SU-DHL-6 (cell line): ENCODE data around the gene INSR.
"Not testable (repeated sequence)": the region's sequence is repeated elsewhere in the genome, so short reads cannot be mapped to it uniquely, and the experiment has no call there.

Experiments used
- H2AFZ ChIP-seq: fragments of 200-600 bp; sonication (generic); 2 replicates; pipeline ENCODE4 v1.6.1; 2014; ENCODE audit warnings: low read depth, mild to moderate bottlenecking, moderate library complexity, mixed read lengths, antibody characterized with exemption, low read length; ENCODE audit not compliant: severe bottlenecking
- H3F3A ChIP-seq: fragments of 200-600 bp; shearing (Covaris generic); 2 replicates; pipeline ENCODE4 v1.6.0; 2016; ENCODE audit warnings: antibody characterized with exemption, mild to moderate bottlenecking; ENCODE audit not compliant: insufficient read depth
- H3K27ac ChIP-seq: fragments of 200-600 bp; sonication (generic); 2 replicates; pipeline ENCODE4 v1.5.1; 2016; ENCODE audit warnings: low read depth, mild to moderate bottlenecking, low read length, moderate library complexity, mixed read lengths
- H3K27me3 ChIP-seq: fragments of 200-600 bp; sonication (generic), shearing (Covaris generic); 2 replicates; pipeline ENCODE4 v1.6.0; 2014; ENCODE audit warnings: mild to moderate bottlenecking, low read length
- H3K36me3 ChIP-seq: fragments of 200-600 bp; sonication (generic); 2 replicates; pipeline ENCODE4 v1.6.1; 2014; ENCODE audit warnings: mild to moderate bottlenecking, low read length, mixed read lengths
- H3K4me2 ChIP-seq: fragments of 300-600, 200-600 bp; shearing (Covaris generic), sonication (generic); 2 replicates; pipeline ENCODE4 v1.6.0; 2014; ENCODE audit warnings: low read length, low read depth, mild to moderate bottlenecking; ENCODE audit not compliant: poor library complexity, severe bottlenecking
- H3K4me3 ChIP-seq: fragments of 200-600 bp; sonication (generic); 2 replicates; pipeline ENCODE4 v1.5.1; 2014; ENCODE audit warnings: antibody characterized with exemption, low read length, mild to moderate bottlenecking, mixed read lengths; ENCODE audit not compliant: insufficient read depth, poor library complexity, severe bottlenecking
- H3K79me2 ChIP-seq: fragments of 200-600 bp; sonication (generic); 2 replicates; pipeline ENCODE4 v1.6.1; 2014; ENCODE audit warnings: mild to moderate bottlenecking, low read length, moderate library complexity; ENCODE audit not compliant: insufficient read depth
- H3K9ac ChIP-seq: fragments of 200-600 bp; sonication (generic); 2 replicates; pipeline ENCODE4 v1.7.0; 2014; ENCODE audit warnings: mild to moderate bottlenecking, low read length
- H3K9me2 ChIP-seq: fragments of 200-600 bp; sonication (generic); replicated peaks from 2 replicates; pipeline ENCODE4 v1.6.1; 2014; ENCODE audit warnings: low read length; ENCODE audit not compliant: insufficient read depth
- H3K9me3 ChIP-seq: fragments of 200-600 bp; sonication (generic); 2 replicates; pipeline ENCODE4 v1.6.1; 2014; ENCODE audit warnings: low read length, mixed read lengths; ENCODE audit not compliant: insufficient read depth
- H4K20me1 ChIP-seq: fragments of 200-600 bp; sonication (generic); 2 replicates; pipeline ENCODE4 v1.6.1; 2014; ENCODE audit warnings: low read depth, mild to moderate bottlenecking, antibody characterized with exemption, low read length, moderate library complexity, mixed read lengths
- CTCF ChIP-seq: fragments of 200-600 bp; sonication (generic); IDR thresholded peaks from one replicate; pipeline ENCODE4 v1.5.1; 2017; ENCODE audit warnings: antibody characterized with exemption, mild to moderate bottlenecking, low read length, moderate library complexity; ENCODE audit not compliant: insufficient read depth, poor library complexity, severe bottlenecking
- EZH2phosphoT487 ChIP-seq: fragments of 200-600 bp; sonication (generic), shearing (Covaris generic); conservative IDR thresholded peaks from 2 replicates; pipeline ENCODE4 v1.6.1; 2018; ENCODE audit warnings: mild to moderate bottlenecking, antibody characterized with exemption, low read length, moderate library complexity, mixed read lengths

Gene INSR

DNA sequence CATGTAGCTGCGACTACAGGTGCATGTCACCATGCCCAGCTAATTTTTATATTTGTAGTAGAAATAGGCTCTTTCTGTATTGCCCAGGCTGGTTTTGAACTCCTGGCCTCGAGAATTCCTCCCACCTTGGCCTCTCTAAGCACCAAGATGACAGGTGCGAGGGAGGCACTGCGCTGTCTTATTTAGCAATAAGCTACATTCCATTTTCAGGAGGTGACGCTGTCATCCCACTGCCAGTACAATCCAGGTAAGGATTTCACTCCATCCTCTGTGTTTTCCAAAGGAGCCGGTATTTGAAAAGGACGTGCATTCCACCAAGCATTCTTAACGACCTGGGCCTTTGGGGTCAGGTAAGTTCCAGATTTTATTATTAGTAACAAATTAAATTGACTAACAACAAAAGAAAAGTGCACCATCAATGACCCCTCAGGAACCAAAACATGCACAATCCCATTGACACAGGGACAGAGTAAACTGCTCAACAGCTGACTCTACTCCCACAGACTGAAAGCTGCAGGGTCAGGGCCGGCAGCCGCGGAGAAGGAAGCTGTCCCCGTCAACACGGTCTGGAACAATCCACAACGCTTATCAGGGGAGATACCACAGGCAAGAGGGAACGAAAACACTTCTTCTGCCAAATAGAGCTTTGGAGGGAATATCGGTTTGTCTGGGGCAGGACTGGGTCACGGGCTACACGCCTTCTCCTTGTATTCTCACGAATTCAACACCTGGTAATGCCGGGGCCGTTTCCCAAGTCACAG lies 82.8 kb downstream of the INSR start:
- Histone ChIP-seq H3K27ac (no peak overlapping the region), H3K4me3 (no peak overlapping the region), H3F3A (peaks cover 4% of the 10 kb centered on the region), H3K9ac (no peak overlapping the region), H3K4me2 (no peak overlapping the region), H3K9me3 (no peaks in the 10 kb centered on the region), H3K9me2 (no peaks in the 10 kb centered on the region), H4K20me1 (no peaks in the 10 kb centered on the region), H2AFZ (no peak overlapping the region), H3K79me2 (peaks cover 86% of the 10 kb centered on the region), H3K27me3 (no peaks in the 10 kb centered on the region), H3K36me3 (no peaks in the 10 kb centered on the region)
- TF ChIP-seq CTCF (no peak), EZH2phosphoT487 (no peak)

GRCh38 chr19:7210359-7210758 lies 83.9 kb downstream of the INSR start:
- Histone ChIP-seq H3K27ac (no peak overlapping the region), H3K4me3 (no peak overlapping the region), H3K79me2 (peaks cover 93% of the 10 kb centered on the region), H3K4me2 (no peak overlapping the region), H3K27me3 (no peaks in the 10 kb centered on the region), H2AFZ (no peak overlapping the region), H3F3A (peaks cover 4% of the 10 kb centered on the region), H3K9ac (no peak overlapping the region), H3K36me3 (no peaks in the 10 kb centered on the region), H3K9me3 (no peaks in the 10 kb centered on the region), H3K9me2 (no peaks in the 10 kb centered on the region), H4K20me1 (no peaks in the 10 kb centered on the region)
- TF ChIP-seq CTCF, result no peak
- TF ChIP-seq EZH2phosphoT487, result no peak

DNA sequence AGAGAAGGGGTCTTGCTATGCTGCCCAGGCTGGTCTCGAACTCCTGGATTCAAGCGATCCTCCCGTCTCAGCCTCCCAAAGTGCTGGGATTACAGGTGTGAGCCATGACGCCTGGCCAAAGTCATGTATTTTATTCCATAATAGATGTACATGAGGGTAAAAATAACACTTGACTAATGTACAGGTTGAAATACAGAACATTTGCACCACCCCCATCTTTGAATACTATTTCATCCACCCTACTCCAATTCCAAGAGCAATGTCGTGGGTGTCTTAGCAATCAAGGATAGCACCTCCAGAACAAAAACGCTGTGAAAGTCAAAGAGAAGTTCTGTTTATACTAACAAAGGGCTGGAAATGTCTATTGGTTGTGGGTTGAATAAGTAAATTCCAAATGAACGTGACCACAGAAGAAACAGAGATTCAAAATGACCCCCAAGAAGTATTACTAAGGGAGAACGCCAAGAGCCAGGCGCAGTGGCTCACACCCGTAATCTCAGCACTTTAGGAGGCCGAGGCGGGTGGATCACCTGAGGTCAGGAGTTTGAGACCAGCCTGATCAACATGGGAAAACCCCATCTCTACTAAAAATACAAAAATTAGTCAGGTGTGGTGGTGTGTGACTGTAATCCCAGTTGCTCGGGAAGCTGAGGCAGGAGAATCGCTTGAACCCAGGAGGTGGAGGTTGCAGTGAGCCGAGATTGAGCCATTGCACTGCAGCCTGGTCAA lies 84.5 kb downstream of the INSR start:
- H3K79me2 ChIP-seq, result peaks cover 94% of the 10 kb centered on the region
- not testable (repeated sequence) for H3K27me3 ChIP-seq, H3K9me3 ChIP-seq, H3K9ac ChIP-seq, H4K20me1 ChIP-seq, H2AFZ ChIP-seq, H3F3A ChIP-seq, H3K36me3 ChIP-seq, H3K27ac ChIP-seq, H3K4me2 ChIP-seq, H3K4me3 ChIP-seq, H3K9me2 ChIP-seq

DNA sequence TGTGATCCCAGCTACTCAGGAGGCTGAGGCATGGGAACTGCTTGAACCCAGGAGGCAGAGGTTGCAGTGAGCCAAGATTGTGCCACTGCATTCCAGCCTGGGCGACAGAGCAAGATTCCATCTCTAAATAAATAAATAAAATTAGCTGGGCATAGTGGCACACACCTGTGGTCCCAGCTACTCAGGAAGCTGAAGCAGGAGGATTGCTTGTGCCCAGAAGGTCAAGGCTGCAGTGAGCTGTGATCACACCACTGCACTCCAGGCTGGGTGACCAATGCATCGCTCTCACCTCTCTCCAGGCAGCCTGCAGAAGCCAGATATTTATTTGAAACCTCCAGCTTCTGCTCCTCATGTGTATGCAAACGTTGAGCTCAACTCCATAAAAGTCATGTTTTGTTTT lies 85.2 kb downstream of the INSR start:
- not testable (repeated sequence) for H3K4me3 ChIP-seq, H3K9me2 ChIP-seq, H3K27ac ChIP-seq, H3K36me3 ChIP-seq, H3K27me3 ChIP-seq, H4K20me1 ChIP-seq, H3K4me2 ChIP-seq, H3F3A ChIP-seq, H2AFZ ChIP-seq, H3K9me3 ChIP-seq, H3K9ac ChIP-seq
- peaks cover 96% of the 10 kb centered on the region for H3K79me2 ChIP-seq
